Brain microvascular endothelial cell (primary cell): ENCODE results near the gene CD8A.

Source experiments
- DNase-seq: peaks from one replicate; pipeline ENCODE4 v3.0.0-alpha.2; 2020
- H3K27ac ChIP-seq: fragments of 250-450 bp; sonication (Bioruptor Pico); 2 replicates; pipeline ENCODE4 v1.5.1; 2020; ENCODE audit warnings: mild to moderate bottlenecking, moderate library complexity
- H3K27me3 ChIP-seq: fragments of 250-450 bp; sonication (Bioruptor Pico); replicated peaks from 2 replicates; pipeline ENCODE4 v1.5.1; 2020; ENCODE audit warnings: mild to moderate bottlenecking
- H3K36me3 ChIP-seq: fragments of 250-450 bp; sonication (Bioruptor Pico); replicated peaks from 2 replicates; pipeline ENCODE4 v1.5.1; 2020; ENCODE audit warnings: mild to moderate bottlenecking
- H3K4me3 ChIP-seq: 2 replicates; pipeline ENCODE4 v1.5.1; 2011; ENCODE audit warnings: low read depth, mild to moderate bottlenecking, control low read depth, low read length, moderate library complexity
- CTCF ChIP-seq: IDR thresholded peaks from 2 replicates; pipeline ENCODE4 v1.5.1; 2011; ENCODE audit warnings: low read depth, mild to moderate bottlenecking, moderate library complexity, low read length, control low read depth, inconsistent platforms; ENCODE audit errors: missing control alignments
- in situ Hi-C: cut with HindIII; loops from 2 replicates; pipeline ENCODE4 v1.10.0; 2017; ENCODE audit warnings: low sequenced_read_pairs, low pct_ligation_motif_present

The CD8A gene

GRCh38 chr2:86815611-86816010 is 24.9 kb upstream of the CD8A start:
- in situ Hi-C loops: no loop called here
- H3K36me3 ChIP-seq: no peaks in the 10 kb centered on the region
- no peak overlapping the region for H3K4me3 ChIP-seq
- H3K27ac ChIP-seq: no peak overlapping the region
- peaks cover 2% of the 10 kb centered on the region for H3K27me3 ChIP-seq
- no peak for DNase-seq
- no peak for TF ChIP-seq CTCF

GRCh38 chr2:86809481-86810121 is 18.9 kb upstream of the CD8A start:
- no peaks in the 10 kb centered on the region for H3K36me3 ChIP-seq
- DNase-seq: no peak
- no peak overlapping the region for H3K27ac ChIP-seq
- peaks cover 17% of the 10 kb centered on the region for H3K27me3 ChIP-seq
- in situ Hi-C loops: no loop called here
- TF ChIP-seq CTCF: no peak
- no peak overlapping the region for H3K4me3 ChIP-seq

DNA sequence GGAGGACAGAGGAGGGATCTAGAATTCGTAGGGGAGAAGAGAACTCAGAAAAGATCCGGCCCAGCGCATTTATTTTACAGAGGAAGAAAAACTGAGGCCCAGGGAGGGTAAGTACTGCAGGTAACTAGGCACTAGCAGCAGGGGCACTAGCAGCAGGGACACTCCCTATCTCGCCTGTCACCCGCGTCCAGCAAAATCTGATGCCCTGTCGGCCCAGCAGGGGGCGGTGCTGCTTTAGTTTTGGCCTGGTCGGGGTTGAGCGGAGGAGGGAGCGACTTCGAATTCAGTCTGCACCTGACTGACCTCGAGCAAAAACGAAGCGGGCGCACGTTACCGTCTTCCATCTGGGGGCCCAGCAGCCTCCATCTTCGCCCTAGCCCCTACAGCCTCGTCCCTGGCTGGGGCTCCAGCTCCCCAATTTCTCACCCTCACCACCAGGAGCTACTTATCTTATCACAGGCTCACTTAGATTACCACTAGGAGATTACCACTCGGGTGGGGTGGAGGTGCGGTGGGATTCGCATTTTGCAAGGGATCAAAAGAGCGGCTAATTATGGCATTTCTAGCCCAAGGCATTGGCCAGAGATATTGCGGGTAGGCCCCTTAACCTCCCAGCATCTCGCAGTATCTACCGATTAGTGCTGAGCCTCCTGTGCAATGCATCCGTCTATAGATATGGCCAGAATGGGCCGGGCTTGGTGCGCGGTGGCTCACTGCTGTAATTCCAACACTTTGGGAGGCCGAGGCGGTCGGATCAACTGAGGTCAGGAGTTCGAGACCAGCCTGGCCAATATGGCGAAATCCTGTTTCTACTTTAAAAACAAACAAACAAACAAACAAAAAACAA is 17.8 kb upstream of the CD8A start:
- H3K27me3 ChIP-seq: peaks cover 17% of the 10 kb centered on the region
- peak; percentile 67 for DNase-seq
- in situ Hi-C loops: no loop called here
- TF ChIP-seq CTCF: peak; percentile 94
- peak overlapping the region; percentile 53 for H3K4me3 ChIP-seq
- no peak overlapping the region for H3K27ac ChIP-seq
- no peaks in the 10 kb centered on the region for H3K36me3 ChIP-seq

GRCh38 chr2:86807468-86808275 is 17.0 kb upstream of the CD8A start:
- TF ChIP-seq CTCF: no peak
- Histone ChIP-seq H3K4me3 (peak overlapping the region; percentile 53), H3K27ac (no peak overlapping the region), H3K36me3 (no peaks in the 10 kb centered on the region), H3K27me3 (peaks cover 17% of the 10 kb centered on the region)
- DNase-seq: no peak
- in situ Hi-C loops: no loop called here

DNA sequence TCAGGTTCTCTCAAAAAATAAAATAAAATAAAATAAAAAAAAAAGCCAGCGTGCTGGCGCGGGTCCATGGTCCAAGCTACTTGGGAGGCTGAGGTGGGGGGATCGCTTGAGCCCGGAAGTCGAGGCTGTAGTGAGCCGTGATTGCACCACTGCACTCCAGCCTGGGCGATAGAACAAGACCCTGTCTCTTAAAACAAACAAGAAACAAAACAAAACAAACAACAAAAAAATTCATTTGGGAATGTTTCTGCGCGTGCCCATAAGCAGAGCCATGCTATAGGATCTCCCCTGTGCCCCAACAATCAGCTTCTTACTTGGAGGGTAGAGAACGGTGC is 16.4 kb upstream of the CD8A start:
- no peak for TF ChIP-seq CTCF
- Histone ChIP-seq H3K27me3 (peaks cover 15% of the 10 kb centered on the region), H3K4me3 (peak overlapping the region; percentile 53), H3K27ac (no peak overlapping the region), H3K36me3 (no peaks in the 10 kb centered on the region)
- in situ Hi-C loops: no loop called here
- DNase-seq: no peak
